NCI-H510A (cell line): Measurements from ENCODE around the gene KIF5B.
"Not testable (repeated sequence)": the region's sequence is repeated elsewhere in the genome, so short reads cannot be mapped to it uniquely, and the experiment has no call there.

ENCODE experiments used
- DNase-seq: peaks from one replicate; lab custom pipeline; 2025; lab: John Stamatoyannopoulos, UW

KIF5B gene

GRCh38 chr10:32059472-32059871 lies 3.2 kb upstream of the KIF5B start:
- no peak for DNase-seq

- no peak for DNase-seq
These were observed 779 bp upstream of the KIF5B start for GRCh38 chr10:32057036-32057372.

- DNase-seq, result no peak
These were observed 618 bp downstream of the KIF5B start for GRCh38 chr10:32055478-32056135.

GRCh38 chr10:32054094-32054493 lies 2.1 kb downstream of the KIF5B start:
- no peak for DNase-seq

- DNase-seq, result not testable (repeated sequence)
These were observed 2.8 kb downstream of the KIF5B start for GRCh38 chr10:32053392-32053791.

GRCh38 chr10:32051926-32052325 lies 4.3 kb downstream of the KIF5B start:
- DNase-seq, result no peak

- DNase-seq, result no peak
These were observed 6.0 kb downstream of the KIF5B start for GRCh38 chr10:32050177-32050576.

GRCh38 chr10:32049113-32049512 lies 7.1 kb downstream of the KIF5B start:
- DNase-seq, result no peak

GRCh38 chr10:32048282-32048681 lies 7.9 kb downstream of the KIF5B start:
- no peak for DNase-seq

GRCh38 chr10:32047881-32048280 lies 8.3 kb downstream of the KIF5B start:
- DNase-seq, result no peak

- no peak for DNase-seq
These were observed 10.1 kb downstream of the KIF5B start for GRCh38 chr10:32046151-32046550.

GRCh38 chr10:32042730-32043129 lies 13.5 kb downstream of the KIF5B start:
- DNase-seq, result not testable (repeated sequence)

GRCh38 chr10:32041290-32042028 lies 14.8 kb downstream of the KIF5B start:
- no peak for DNase-seq

GRCh38 chr10:32039734-32040133 lies 16.5 kb downstream of the KIF5B start:
- DNase-seq, result no peak

GRCh38 chr10:32038777-32039176 lies 17.4 kb downstream of the KIF5B start:
- DNase-seq, result no peak

GRCh38 chr10:32036922-32037321 lies 19.3 kb downstream of the KIF5B start:
- no peak for DNase-seq

- DNase-seq, result no peak
These were observed 21.2 kb downstream of the KIF5B start for GRCh38 chr10:32035038-32035437.

- no peak for DNase-seq
These were observed 23.1 kb downstream of the KIF5B start for GRCh38 chr10:32033171-32033570.

- DNase-seq, result no peak
These were observed 24.3 kb downstream of the KIF5B start for GRCh38 chr10:32031920-32032319.

- DNase-seq, result no peak
These were observed 24.8 kb downstream of the KIF5B start for GRCh38 chr10:32031424-32031823.

- DNase-seq, result no peak
These were observed 27.5 kb downstream of the KIF5B start for GRCh38 chr10:32028710-32029109.

GRCh38 chr10:32023264-32023663 lies 33.0 kb downstream of the KIF5B start:
- DNase-seq, result no peak

GRCh38 chr10:32017044-32017443 lies 39.2 kb downstream of the KIF5B start:
- DNase-seq, result no peak

GRCh38 chr10:32015386-32015785 lies 40.8 kb downstream of the KIF5B start:
- no peak for DNase-seq
